HL-60 (cell line): Measurements from ENCODE around the gene DNAH7.

Experiments
- DNase-seq, 2 experiments: peaks; one replicate each; pipeline ENCODE4 v3.0.0-alpha.2; 2010 to 2020; ENCODE audit warnings: low read depth in 1 of 2, low spot score in 1 of 2
- H3K27ac ChIP-seq: fragments of 250-450 bp; sonication (Bioruptor Pico); replicated peaks from 2 replicates; pipeline ENCODE4 v1.5.1; 2020; ENCODE audit warnings: mild to moderate bottlenecking, moderate library complexity
- H3K27me3 ChIP-seq: fragments of 250-450 bp; sonication (Bioruptor Pico); 2 replicates; pipeline ENCODE4 v1.5.1; 2021; ENCODE audit warnings: mild to moderate bottlenecking, moderate library complexity; ENCODE audit not compliant: insufficient read depth, poor library complexity, severe bottlenecking
- H3K4me3 ChIP-seq: replicated peaks from 2 replicates; pipeline ENCODE4 v1.5.1; 2011; ENCODE audit warnings: mild to moderate bottlenecking, control low read depth, low read length; ENCODE audit not compliant: insufficient read depth
- GABPA ChIP-seq: IDR thresholded peaks from 2 replicates; pipeline ENCODE4 v1.6.1; 2012; ENCODE audit warnings: low read depth
- POLR2AphosphoS5 ChIP-seq: IDR thresholded peaks from 2 replicates; pipeline ENCODE4 v1.6.1; 2012; ENCODE audit warnings: low read depth
- SPI1 ChIP-seq: IDR thresholded peaks from 2 replicates; pipeline ENCODE4 v1.6.1; 2012; ENCODE audit warnings: low read depth, mild to moderate bottlenecking, borderline replicate concordance
- TF ChIP-seq, protein P1 (sequence below): IDR thresholded peaks from one replicate; pipeline ENCODE4 v1.5.1; 2011; ENCODE audit warnings: low read length, control low read depth, inconsistent platforms; ENCODE audit not compliant: insufficient read depth
- TF ChIP-seq, protein P2 (sequence below): IDR thresholded peaks from 2 replicates; pipeline ENCODE4 v1.6.1; 2012; ENCODE audit warnings: low read depth; ENCODE audit not compliant: insufficient replicate concordance

DNAH7 gene

DNA sequence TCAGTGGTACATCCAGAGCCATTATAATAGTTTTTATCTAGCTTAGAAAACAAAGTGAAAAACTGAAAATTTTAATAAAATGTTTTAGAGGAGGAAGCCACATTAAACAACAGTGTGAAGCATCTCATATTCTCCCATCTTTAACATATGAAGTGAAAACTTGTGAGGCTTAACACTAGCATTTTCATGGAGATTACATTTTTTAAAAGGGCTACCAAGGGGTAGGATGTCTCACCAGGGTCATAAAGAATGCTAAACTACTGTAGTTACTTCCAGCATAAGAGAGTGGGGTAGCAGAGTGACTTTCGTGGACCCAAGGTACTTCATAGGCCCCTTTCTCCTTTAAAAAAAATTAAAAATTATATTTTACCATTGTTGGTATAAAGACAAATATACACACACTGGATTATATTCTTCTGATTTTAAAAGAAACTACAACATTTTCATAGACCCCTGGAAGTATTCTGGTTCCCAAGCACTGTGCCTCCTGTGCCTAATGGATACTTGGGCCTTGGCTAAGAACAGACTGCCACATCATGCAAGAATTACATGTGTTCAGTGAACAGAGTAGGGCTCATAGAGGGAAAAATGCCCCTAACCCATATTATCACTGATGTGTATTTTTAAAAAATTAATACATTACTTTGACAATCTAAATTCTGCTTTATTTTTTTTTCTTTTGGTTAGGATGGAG is 263.2 kb downstream of the DNAH7 start:
- Histone ChIP-seq H3K4me3 (no peak overlapping the region), H3K27me3 (no peaks in the 10 kb centered on the region), H3K27ac (no peak overlapping the region)
- TF ChIP-seq, protein P1, sequence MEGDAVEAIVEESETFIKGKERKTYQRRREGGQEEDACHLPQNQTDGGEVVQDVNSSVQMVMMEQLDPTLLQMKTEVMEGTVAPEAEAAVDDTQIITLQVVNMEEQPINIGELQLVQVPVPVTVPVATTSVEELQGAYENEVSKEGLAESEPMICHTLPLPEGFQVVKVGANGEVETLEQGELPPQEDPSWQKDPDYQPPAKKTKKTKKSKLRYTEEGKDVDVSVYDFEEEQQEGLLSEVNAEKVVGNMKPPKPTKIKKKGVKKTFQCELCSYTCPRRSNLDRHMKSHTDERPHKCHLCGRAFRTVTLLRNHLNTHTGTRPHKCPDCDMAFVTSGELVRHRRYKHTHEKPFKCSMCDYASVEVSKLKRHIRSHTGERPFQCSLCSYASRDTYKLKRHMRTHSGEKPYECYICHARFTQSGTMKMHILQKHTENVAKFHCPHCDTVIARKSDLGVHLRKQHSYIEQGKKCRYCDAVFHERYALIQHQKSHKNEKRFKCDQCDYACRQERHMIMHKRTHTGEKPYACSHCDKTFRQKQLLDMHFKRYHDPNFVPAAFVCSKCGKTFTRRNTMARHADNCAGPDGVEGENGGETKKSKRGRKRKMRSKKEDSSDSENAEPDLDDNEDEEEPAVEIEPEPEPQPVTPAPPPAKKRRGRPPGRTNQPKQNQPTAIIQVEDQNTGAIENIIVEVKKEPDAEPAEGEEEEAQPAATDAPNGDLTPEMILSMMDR, result no peak
- TF ChIP-seq, protein P2, sequence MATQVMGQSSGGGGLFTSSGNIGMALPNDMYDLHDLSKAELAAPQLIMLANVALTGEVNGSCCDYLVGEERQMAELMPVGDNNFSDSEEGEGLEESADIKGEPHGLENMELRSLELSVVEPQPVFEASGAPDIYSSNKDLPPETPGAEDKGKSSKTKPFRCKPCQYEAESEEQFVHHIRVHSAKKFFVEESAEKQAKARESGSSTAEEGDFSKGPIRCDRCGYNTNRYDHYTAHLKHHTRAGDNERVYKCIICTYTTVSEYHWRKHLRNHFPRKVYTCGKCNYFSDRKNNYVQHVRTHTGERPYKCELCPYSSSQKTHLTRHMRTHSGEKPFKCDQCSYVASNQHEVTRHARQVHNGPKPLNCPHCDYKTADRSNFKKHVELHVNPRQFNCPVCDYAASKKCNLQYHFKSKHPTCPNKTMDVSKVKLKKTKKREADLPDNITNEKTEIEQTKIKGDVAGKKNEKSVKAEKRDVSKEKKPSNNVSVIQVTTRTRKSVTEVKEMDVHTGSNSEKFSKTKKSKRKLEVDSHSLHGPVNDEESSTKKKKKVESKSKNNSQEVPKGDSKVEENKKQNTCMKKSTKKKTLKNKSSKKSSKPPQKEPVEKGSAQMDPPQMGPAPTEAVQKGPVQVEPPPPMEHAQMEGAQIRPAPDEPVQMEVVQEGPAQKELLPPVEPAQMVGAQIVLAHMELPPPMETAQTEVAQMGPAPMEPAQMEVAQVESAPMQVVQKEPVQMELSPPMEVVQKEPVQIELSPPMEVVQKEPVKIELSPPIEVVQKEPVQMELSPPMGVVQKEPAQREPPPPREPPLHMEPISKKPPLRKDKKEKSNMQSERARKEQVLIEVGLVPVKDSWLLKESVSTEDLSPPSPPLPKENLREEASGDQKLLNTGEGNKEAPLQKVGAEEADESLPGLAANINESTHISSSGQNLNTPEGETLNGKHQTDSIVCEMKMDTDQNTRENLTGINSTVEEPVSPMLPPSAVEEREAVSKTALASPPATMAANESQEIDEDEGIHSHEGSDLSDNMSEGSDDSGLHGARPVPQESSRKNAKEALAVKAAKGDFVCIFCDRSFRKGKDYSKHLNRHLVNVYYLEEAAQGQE, result no peak
- TF ChIP-seq GABPA, result no peak
- no peak for TF ChIP-seq POLR2AphosphoS5
- TF ChIP-seq SPI1, result no peak
- no peak for DNase-seq

DNA sequence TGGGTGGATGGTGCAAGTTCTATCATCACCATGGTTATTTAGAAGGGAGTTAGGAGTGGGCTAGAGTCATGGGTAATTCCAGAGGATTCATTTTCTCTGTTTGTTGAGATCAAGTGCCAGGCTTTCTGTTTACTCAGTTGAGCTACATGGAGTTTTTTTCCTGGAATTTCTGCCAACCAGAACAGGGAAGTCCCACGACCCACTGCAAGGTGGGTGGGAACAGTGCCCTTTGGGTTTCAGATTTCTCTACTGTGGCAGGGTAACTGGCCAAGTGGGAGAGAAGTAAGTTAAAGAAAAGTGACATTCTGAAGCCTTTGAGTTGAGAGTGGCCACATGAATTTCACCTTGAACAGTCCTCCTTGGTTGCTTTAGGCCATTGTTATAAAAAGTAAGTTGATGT is 272.8 kb downstream of the DNAH7 start:
- DNase-seq, result no peak
- no peak overlapping the region for H3K4me3 ChIP-seq
- no peak overlapping the region for H3K27ac ChIP-seq
- no peaks in the 10 kb centered on the region for H3K27me3 ChIP-seq
- TF ChIP-seq SPI1 (no peak), GABPA (no peak), POLR2AphosphoS5 (no peak)
- TF ChIP-seq, protein P2, result no peak
- TF ChIP-seq, protein P1, result no peak

DNA sequence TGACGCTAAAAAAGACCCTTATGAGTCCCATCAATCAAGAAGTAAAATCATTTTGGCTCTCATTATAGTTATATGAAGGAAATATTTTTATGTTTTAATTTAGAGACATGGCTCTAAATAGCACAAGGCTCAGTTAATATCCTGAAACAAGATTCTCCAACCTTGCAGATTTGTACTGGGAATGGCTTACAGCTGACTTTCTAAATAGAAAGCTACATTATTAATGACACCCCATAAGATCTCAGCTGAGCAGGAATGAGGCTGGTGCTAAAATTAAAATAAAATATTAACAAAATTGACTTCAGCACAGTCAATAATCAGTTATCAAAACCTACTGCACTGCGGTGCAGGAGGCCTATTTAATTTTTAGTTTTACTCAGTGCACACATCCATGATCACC is 274.8 kb downstream of the DNAH7 start:
- no peak overlapping the region for H3K4me3 ChIP-seq
- TF ChIP-seq GABPA, result no peak
- TF ChIP-seq, protein P1, result no peak
- TF ChIP-seq, protein P2, result no peak
- TF ChIP-seq SPI1, result no peak
- no peak for TF ChIP-seq POLR2AphosphoS5

More for the DNA sequence above, 274.8 kb downstream of the DNAH7 start:
- H3K27me3 ChIP-seq, result no peaks in the 10 kb centered on the region
- H3K27ac ChIP-seq, result no peak overlapping the region
- no peak for DNase-seq
